ENCODE data around the gene TRIM2. TPM values are rescaled to one million over a fixed set of nuclear protein-coding genes. Genes with fewer than 3 reads are reported as not detected.

TRIM2 gene
- total and polyA plus RNA-seq, 2 experiments from 2014 or later = 32.0 to 82.1 TPM

DNA sequence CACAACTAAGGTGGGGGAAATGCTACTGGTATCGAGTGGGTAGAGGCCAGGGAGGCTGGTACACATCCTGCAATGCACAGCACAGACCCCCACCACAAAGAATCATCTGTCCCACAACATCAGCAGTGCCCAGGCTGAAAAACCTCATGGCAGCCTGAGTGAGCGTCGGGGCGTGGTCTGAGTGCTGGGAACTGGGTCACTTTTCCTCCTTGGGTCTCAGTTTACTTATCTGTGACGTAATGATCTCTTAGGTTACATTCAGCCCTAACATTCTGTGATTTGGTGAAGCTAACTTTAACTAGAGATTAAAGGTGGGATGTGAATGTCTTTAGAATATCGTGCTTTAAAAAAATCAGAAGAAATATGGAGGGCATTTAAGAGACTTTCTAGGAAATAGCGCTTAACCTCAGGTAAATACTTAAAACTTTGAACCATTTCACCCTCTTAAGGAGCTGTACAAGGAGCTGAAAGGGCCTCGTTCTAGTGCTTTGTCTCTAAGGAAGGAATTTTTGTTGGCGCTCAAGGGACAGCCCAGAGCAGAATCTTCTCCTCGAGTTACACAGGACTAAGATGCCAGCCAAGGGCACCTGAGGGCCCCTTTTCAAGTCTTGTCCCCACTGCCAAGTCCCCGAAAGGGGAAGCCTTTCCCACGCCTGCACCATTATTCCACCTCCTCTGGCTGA lies 18.1 kb upstream of the TRIM2 start:
- Histone ChIP-seq H3K4me2 (no peak overlapping the region), H3K4me1 (ENCODE audit: insufficient read depth) (peaks cover 6% of the 10 kb centered on the region), H2AFZ (no peak overlapping the region), H3K27ac (no peak overlapping the region), H3K27me3 (no peaks in the 10 kb centered on the region), H3K9me2 (replicated peaks; ENCODE audit: insufficient read depth) (no peaks in the 10 kb centered on the region), H3K9me3 (ENCODE audit: low read depth) (no peaks in the 10 kb centered on the region), H3K4me3 (no peak overlapping the region), H3K79me2 (no peaks in the 10 kb centered on the region), H4K20me1 (ENCODE audit: insufficient read depth, poor library complexity, severe bottlenecking) (no peaks in the 10 kb centered on the region), H3K36me3 (replicated peaks; ENCODE audit: insufficient read depth, low read depth) (no peaks in the 10 kb centered on the region)
- WGBS (ENCODE audit: low lambda C conversion rate, missing lambda C conversion rate) = 89% methylated on average over 12 of the region's 12 CpGs
- TF ChIP-seq, protein P1, sequence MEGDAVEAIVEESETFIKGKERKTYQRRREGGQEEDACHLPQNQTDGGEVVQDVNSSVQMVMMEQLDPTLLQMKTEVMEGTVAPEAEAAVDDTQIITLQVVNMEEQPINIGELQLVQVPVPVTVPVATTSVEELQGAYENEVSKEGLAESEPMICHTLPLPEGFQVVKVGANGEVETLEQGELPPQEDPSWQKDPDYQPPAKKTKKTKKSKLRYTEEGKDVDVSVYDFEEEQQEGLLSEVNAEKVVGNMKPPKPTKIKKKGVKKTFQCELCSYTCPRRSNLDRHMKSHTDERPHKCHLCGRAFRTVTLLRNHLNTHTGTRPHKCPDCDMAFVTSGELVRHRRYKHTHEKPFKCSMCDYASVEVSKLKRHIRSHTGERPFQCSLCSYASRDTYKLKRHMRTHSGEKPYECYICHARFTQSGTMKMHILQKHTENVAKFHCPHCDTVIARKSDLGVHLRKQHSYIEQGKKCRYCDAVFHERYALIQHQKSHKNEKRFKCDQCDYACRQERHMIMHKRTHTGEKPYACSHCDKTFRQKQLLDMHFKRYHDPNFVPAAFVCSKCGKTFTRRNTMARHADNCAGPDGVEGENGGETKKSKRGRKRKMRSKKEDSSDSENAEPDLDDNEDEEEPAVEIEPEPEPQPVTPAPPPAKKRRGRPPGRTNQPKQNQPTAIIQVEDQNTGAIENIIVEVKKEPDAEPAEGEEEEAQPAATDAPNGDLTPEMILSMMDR (IDR thresholded peaks at IDR 0.05; ENCODE audit: poor library complexity) = no peak
- no peak for TF ChIP-seq EZH2 (IDR thresholded peaks at IDR 0.05; ENCODE audit: borderline replicate concordance)
- no peak for DNase-seq (ENCODE audit: low spot score)

DNA sequence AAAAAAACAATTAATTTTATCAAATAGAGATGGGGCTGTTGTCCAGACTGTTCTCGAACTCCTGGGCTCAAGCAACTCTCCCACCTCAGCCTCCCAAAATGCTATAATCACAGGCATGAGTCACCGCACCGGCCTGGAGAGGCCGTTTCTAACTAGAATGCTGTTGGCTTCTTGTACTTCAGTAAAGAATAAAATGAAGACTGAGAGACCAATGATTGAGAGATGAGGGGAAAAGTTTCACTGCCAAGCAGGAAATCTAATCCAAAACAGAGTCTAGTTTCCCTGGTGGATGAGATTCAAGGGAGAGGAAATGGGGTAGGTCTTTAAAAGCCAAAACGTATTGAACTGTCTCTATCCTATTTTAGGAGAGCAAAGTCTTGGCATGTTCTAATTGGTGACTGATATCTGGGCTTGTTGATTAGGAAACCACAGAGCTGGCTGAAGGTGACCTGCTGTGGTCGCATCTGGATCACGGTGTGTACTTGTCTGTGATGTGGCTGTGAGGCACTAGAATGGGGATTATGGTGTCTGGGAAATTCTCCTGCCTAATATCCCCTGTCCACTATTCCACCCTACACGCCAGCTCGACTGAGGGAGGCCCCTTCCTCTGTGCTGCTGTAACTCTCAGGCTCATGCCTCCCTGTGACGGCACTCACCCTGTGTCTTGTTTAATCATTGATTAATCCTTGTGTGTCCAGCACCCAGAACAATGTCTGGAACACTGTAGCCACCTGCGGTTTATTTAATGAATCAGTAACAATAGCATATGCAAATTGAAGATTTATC lies 15.0 kb upstream of the TRIM2 start:
- Histone ChIP-seq H3K36me3 (replicated peaks; ENCODE audit: insufficient read depth, low read depth) (no peaks in the 10 kb centered on the region), H3K27me3 (no peaks in the 10 kb centered on the region), H3K4me1 (ENCODE audit: insufficient read depth) (peaks cover 6% of the 10 kb centered on the region), H4K20me1 (ENCODE audit: insufficient read depth, poor library complexity, severe bottlenecking) (no peaks in the 10 kb centered on the region), H2AFZ (peak overlapping the region; percentile 2), H3K27ac (peak overlapping the region; percentile 83), H3K4me3 (no peak overlapping the region), H3K9me2 (replicated peaks; ENCODE audit: insufficient read depth) (no peaks in the 10 kb centered on the region), H3K4me2 (peak overlapping the region; percentile 54), H3K9me3 (ENCODE audit: low read depth) (no peaks in the 10 kb centered on the region), H3K79me2 (no peaks in the 10 kb centered on the region)
- DNase-seq (ENCODE audit: low spot score) = peak; percentile 53
- WGBS (ENCODE audit: low lambda C conversion rate, missing lambda C conversion rate) = 45% methylated on average over 11 of the region's 11 CpGs
- no peak for TF ChIP-seq EZH2 (IDR thresholded peaks at IDR 0.05; ENCODE audit: borderline replicate concordance)
- TF ChIP-seq, protein P1 (IDR thresholded peaks at IDR 0.05; ENCODE audit: poor library complexity) = no peak
- no peak for TF ChIP-seq EZH2phosphoT487 (IDR thresholded peaks at IDR 0.05; ENCODE audit: low read depth, severe bottlenecking, unreplicated experiment)

DNA sequence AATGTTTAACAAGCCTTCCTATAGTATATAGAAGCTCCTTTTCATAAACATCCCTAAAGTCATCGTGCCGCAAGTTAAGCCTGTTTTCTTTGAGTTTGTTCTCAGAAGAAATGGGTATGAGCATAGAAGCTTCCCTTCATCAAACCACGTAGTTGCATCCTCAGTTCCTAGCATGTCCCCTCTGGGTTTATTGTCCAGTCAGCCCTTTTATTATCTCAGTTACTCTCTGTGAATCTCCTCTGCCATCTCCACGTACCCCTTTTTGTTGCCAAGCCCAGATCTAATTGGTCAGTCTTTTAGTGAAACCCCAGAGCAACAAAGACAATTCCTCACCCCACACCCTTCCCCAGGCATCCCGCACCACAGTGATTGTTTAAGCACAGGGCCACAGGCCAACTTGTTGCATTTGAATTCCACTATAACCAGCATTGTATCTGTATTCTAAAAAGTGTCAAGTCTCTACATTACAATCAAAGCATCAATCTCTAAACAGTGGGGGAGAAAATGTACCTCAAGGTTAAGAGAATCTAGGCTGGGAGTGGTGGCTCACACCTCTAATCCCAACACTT lies 12.4 kb upstream of the TRIM2 start:
- TF ChIP-seq EZH2phosphoT487 (IDR thresholded peaks at IDR 0.05; ENCODE audit: low read depth, severe bottlenecking, unreplicated experiment) (no peak), EZH2 (IDR thresholded peaks at IDR 0.05; ENCODE audit: borderline replicate concordance) (no peak)
- TF ChIP-seq, protein P1 (IDR thresholded peaks at IDR 0.05; ENCODE audit: poor library complexity) = no peak
- no peaks in the 10 kb centered on the region for H3K36me3 ChIP-seq (replicated peaks; ENCODE audit: insufficient read depth, low read depth)
- no peak for DNase-seq (ENCODE audit: low spot score)
- no peak overlapping the region for H3K4me3 ChIP-seq
- no peak overlapping the region for H3K27ac ChIP-seq
- H3K9me3 ChIP-seq (ENCODE audit: low read depth) = no peaks in the 10 kb centered on the region
- no peaks in the 10 kb centered on the region for H4K20me1 ChIP-seq (ENCODE audit: insufficient read depth, poor library complexity, severe bottlenecking)
- H3K9me2 ChIP-seq (replicated peaks; ENCODE audit: insufficient read depth) = no peaks in the 10 kb centered on the region
- no peaks in the 10 kb centered on the region for H3K79me2 ChIP-seq
- 72% methylated on average over 5 of the region's 5 CpGs for WGBS (ENCODE audit: low lambda C conversion rate, missing lambda C conversion rate)
- H3K4me2 ChIP-seq = no peak overlapping the region
- H3K27me3 ChIP-seq = no peaks in the 10 kb centered on the region
- H2AFZ ChIP-seq = no peak overlapping the region
- H3K4me1 ChIP-seq (ENCODE audit: insufficient read depth) = peaks cover 6% of the 10 kb centered on the region
